ENCODE data around the gene COX10.

The COX10 gene

GRCh38 chr17:14084955-14085354 lies 15.7 kb downstream of the COX10 start:
- no peak for DNase-seq (ENCODE audit: low read depth)
- TF ChIP-seq, protein P1, sequence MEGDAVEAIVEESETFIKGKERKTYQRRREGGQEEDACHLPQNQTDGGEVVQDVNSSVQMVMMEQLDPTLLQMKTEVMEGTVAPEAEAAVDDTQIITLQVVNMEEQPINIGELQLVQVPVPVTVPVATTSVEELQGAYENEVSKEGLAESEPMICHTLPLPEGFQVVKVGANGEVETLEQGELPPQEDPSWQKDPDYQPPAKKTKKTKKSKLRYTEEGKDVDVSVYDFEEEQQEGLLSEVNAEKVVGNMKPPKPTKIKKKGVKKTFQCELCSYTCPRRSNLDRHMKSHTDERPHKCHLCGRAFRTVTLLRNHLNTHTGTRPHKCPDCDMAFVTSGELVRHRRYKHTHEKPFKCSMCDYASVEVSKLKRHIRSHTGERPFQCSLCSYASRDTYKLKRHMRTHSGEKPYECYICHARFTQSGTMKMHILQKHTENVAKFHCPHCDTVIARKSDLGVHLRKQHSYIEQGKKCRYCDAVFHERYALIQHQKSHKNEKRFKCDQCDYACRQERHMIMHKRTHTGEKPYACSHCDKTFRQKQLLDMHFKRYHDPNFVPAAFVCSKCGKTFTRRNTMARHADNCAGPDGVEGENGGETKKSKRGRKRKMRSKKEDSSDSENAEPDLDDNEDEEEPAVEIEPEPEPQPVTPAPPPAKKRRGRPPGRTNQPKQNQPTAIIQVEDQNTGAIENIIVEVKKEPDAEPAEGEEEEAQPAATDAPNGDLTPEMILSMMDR (IDR thresholded peaks at IDR 0.05; ENCODE audit: low read depth, low read length, missing control alignments) = no peak
- no peak overlapping the region for H3K4me3 ChIP-seq (ENCODE audit: low read depth, low read length)
- in situ Hi-C loops (cut with HindIII; ENCODE audit: low sequenced_read_pairs) = no loop called here

DNA sequence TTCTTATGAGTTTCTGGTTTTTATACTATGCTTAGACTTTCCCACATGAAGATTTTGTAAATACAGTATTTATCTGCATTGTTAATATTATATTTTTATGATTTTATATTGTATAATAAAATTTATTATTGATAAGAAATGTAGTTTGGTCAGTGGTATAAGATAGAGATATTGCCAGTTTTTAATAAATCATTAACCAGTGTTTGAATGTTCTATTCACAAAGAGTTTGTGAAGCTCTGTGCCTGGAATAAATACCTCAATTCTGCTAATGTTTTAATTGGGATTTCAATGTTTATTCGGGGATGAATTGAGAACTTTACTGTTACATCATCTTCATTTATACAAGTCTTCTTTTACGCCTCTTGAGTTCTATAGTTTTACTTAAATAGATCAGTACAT lies 16.9 kb downstream of the COX10 start:
- no peak for DNase-seq (ENCODE audit: low read depth)
- TF ChIP-seq, protein P1 (IDR thresholded peaks at IDR 0.05; ENCODE audit: low read depth, low read length, missing control alignments) = no peak
- in situ Hi-C loops (cut with HindIII; ENCODE audit: low sequenced_read_pairs) = no loop called here
- no peak overlapping the region for H3K4me3 ChIP-seq (ENCODE audit: low read depth, low read length)

GRCh38 chr17:14089179-14089578 lies 19.9 kb downstream of the COX10 start:
- no peak overlapping the region for H3K4me3 ChIP-seq (ENCODE audit: low read depth, low read length)
- TF ChIP-seq, protein P1 (IDR thresholded peaks at IDR 0.05; ENCODE audit: low read depth, low read length, missing control alignments) = no peak
- in situ Hi-C loops (cut with HindIII; ENCODE audit: low sequenced_read_pairs) = no loop called here
- DNase-seq (ENCODE audit: low read depth) = no peak

DNA sequence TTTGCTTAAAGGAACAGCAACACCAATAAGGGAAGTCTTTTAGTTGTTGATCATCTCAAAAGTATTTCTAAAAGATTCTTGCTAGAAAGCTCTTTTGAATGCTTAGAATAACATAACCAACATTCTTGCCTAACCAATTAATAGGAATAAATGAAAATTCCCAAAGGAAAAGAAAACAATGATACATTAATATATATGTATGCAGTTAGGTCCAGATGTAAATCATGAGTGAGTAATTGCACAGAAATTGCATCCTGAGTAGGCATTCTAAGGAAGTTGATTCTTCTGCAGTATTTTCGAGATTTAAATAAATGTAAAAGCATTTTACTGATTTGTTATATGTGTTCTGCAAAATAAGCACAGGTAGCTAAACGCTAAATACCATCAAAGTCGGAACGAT lies 22.1 kb downstream of the COX10 start:
- H3K4me3 ChIP-seq (ENCODE audit: low read depth, low read length) = no peak overlapping the region
- in situ Hi-C loops (cut with HindIII; ENCODE audit: low sequenced_read_pairs) = no loop called here
- DNase-seq (ENCODE audit: low read depth) = no peak
- TF ChIP-seq, protein P1 (IDR thresholded peaks at IDR 0.05; ENCODE audit: low read depth, low read length, missing control alignments) = no peak

DNA sequence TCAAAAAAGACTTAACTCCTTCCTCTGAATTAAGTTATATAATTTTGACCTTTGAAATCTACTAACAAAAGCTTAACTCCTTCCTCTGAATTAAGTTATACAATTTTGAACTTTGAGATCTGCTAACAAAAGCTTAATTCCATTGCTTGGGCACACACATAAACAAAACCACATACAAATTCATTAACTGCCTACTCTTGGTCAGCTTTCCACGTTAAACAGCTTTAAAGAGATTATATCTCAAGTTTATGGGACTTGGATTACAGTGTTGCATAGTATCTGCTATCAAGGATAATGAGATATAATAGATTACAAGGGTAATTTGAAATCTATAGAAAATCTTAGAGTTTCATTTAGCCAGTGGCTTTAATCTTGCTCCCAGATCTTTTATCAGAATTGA lies 23.5 kb downstream of the COX10 start:
- TF ChIP-seq, protein P1 (IDR thresholded peaks at IDR 0.05; ENCODE audit: low read depth, low read length, missing control alignments) = no peak
- DNase-seq (ENCODE audit: low read depth) = no peak
- in situ Hi-C loops (cut with HindIII; ENCODE audit: low sequenced_read_pairs) = no loop called here
- no peak overlapping the region for H3K4me3 ChIP-seq (ENCODE audit: low read depth, low read length)

DNA sequence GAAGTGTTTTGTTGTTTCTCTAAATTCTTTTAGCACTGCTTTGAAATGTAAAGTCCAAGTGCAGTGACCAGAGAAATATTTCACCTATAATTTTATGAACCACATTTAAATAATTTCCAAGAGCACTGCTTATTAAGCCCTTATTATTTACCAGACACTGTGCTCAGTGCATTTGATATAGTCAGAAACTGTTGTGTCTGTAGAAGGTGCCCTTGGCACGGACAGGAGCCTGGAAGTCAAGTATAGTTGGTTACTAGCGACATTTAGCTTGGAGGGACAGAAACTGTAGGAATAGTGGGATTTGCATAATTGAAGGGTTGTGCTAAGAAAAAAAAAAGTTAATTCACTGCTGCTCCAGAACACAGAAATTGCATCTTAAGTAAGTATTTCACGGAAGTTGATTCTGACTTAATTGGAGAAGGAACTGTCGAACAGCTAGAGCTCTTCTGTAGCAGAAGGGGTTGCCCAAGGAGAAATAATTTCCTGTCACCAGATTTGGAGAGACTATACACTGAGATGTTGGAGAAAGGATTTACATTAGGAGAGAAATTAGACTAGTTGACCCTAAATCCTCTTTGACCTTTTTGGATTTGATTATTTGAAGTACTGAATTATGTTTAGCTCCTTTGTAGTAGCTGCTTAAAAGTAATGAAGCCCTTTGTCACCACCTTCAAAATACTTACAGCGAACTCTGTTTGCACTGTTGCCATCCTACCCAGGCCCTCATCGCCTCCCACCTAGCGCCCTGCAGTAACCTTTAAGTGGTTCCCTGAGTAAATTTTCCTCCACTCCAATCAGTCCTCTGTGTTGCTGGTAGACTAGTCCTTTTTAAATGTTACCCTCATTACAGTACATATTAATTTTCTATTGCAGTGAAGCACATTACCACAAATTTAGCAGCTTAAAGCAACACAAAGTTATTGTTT lies 25.6 kb downstream of the COX10 start:
- H3K4me3 ChIP-seq (ENCODE audit: low read depth, low read length) = no peak overlapping the region
- DNase-seq (ENCODE audit: low read depth) = no peak
- TF ChIP-seq, protein P1 (IDR thresholded peaks at IDR 0.05; ENCODE audit: low read depth, low read length, missing control alignments) = no peak
- in situ Hi-C loops (cut with HindIII; ENCODE audit: low sequenced_read_pairs) = no loop called here

Data from astrocyte of the cerebellum (primary cell).